Measurements from ENCODE around the gene FAM184B. TPM values are rescaled to one million over a fixed set of nuclear protein-coding genes. Genes with fewer than 3 reads are reported as not detected.

Gene FAM184B
- polyA plus RNA-seq, 4 donors, result 0.03 to 0.04 TPM; not detected in 2

GRCh38 chr4:17769406-17770174 is 11.8 kb downstream of the FAM184B start:
- FAIRE-seq, result no peak
- WGBS, 3 donors, result 52 to 74% (median 58%) methylated on average over 8 of the region's 8 CpGs

GRCh38 chr4:17766826-17767458 is 14.5 kb downstream of the FAM184B start:
- H3K36me3 ChIP-seq (ENCODE audit: control insufficient read depth in 3 of 3, insufficient read depth in 2 of 3, low read depth in 1 of 3, low read length in 3 of 3), result no peaks in the 10 kb centered on the region
- WGBS, 3 donors, result 90 to 95% (median 95%) methylated on average over 27 to 33 of the region's 33 CpGs
- no peak for FAIRE-seq

More at GRCh38 chr4:17769406-17770174, 11.8 kb downstream of the FAM184B start:
- Histone ChIP-seq H3K4me1 (ENCODE audit: control insufficient read depth in 3 of 3, insufficient read depth in 2 of 3, low read depth in 1 of 3, low read length in 2 of 3) (no peaks in the 10 kb centered on the region), H3K4me3 (ENCODE audit: low read depth in 1 of 3, low read length in 3 of 3) (no peak overlapping the region), H3K27ac (ENCODE audit: low read depth in 1 of 3, low read length in 2 of 3) (no peak overlapping the region), H3K36me3 (ENCODE audit: control insufficient read depth in 3 of 3, insufficient read depth in 2 of 3, low read depth in 1 of 3, low read length in 3 of 3) (no peaks in the 10 kb centered on the region), H3K9me3 (ENCODE audit: control insufficient read depth in 2 of 2, insufficient read depth in 1 of 2, low read depth in 1 of 2, low read length in 1 of 2) (peaks cover 0 to 9% of the 10 kb centered on the region in 2 donors), H3K27me3 (ENCODE audit: control insufficient read depth in 3 of 3, insufficient read depth in 3 of 3, low read length in 3 of 3) (peaks cover 0 to 2% (median 0%) of the 10 kb centered on the region in 3 donors)
- DNase-seq, result no peak

GRCh38 chr4:17765514-17766286 is 15.7 kb downstream of the FAM184B start:
- DNase-seq (no peak), FAIRE-seq (no peak)
- H3K27ac ChIP-seq (ENCODE audit: low read depth in 1 of 3, low read length in 2 of 3), result no peak overlapping the region
- H3K27me3 ChIP-seq (ENCODE audit: control insufficient read depth in 3 of 3, insufficient read depth in 3 of 3, low read length in 3 of 3), result no peaks in the 10 kb centered on the region
- no peak overlapping the region for H3K4me3 ChIP-seq (ENCODE audit: low read depth in 1 of 3, low read length in 3 of 3)
- H3K4me1 ChIP-seq (ENCODE audit: control insufficient read depth in 3 of 3, insufficient read depth in 2 of 3, low read depth in 1 of 3, low read length in 2 of 3), result no peaks in the 10 kb centered on the region
- peaks cover 0 to 9% of the 10 kb centered on the region in 2 donors for H3K9me3 ChIP-seq (ENCODE audit: control insufficient read depth in 2 of 2, insufficient read depth in 1 of 2, low read depth in 1 of 2, low read length in 1 of 2)
- 69 to 87% (median 74%) methylated on average over 11 of the region's 11 CpGs for whole genome bisulfite sequencing, 3 donors
- no peaks in the 10 kb centered on the region for H3K36me3 ChIP-seq (ENCODE audit: control insufficient read depth in 3 of 3, insufficient read depth in 2 of 3, low read depth in 1 of 3, low read length in 3 of 3)

More at GRCh38 chr4:17766826-17767458, 14.5 kb downstream of the FAM184B start:
- peaks cover 0 to 9% of the 10 kb centered on the region in 2 donors for H3K9me3 ChIP-seq (ENCODE audit: control insufficient read depth in 2 of 2, insufficient read depth in 1 of 2, low read depth in 1 of 2, low read length in 1 of 2)
- H3K4me3 ChIP-seq (ENCODE audit: low read depth in 1 of 3, low read length in 3 of 3), result no peak overlapping the region
- H3K27ac ChIP-seq (ENCODE audit: low read depth in 1 of 3, low read length in 2 of 3), result no peak overlapping the region
- no peak for DNase-seq
- no peaks in the 10 kb centered on the region for H3K4me1 ChIP-seq (ENCODE audit: control insufficient read depth in 3 of 3, insufficient read depth in 2 of 3, low read depth in 1 of 3, low read length in 2 of 3)
- H3K27me3 ChIP-seq (ENCODE audit: control insufficient read depth in 3 of 3, insufficient read depth in 3 of 3, low read length in 3 of 3), result no peaks in the 10 kb centered on the region

GRCh38 chr4:17763931-17764330 is 17.5 kb downstream of the FAM184B start:
- WGBS, 3 donors, result 34 to 54% (median 46%) methylated on average over 5 of the region's 5 CpGs
- H3K27ac ChIP-seq (ENCODE audit: low read depth in 1 of 3, low read length in 2 of 3), result no peak overlapping the region
- no peaks in the 10 kb centered on the region for H3K4me1 ChIP-seq (ENCODE audit: control insufficient read depth in 3 of 3, insufficient read depth in 2 of 3, low read depth in 1 of 3, low read length in 2 of 3)
- H3K27me3 ChIP-seq (ENCODE audit: control insufficient read depth in 3 of 3, insufficient read depth in 3 of 3, low read length in 3 of 3), result no peaks in the 10 kb centered on the region
- H3K9me3 ChIP-seq (ENCODE audit: control insufficient read depth in 2 of 2, insufficient read depth in 1 of 2, low read depth in 1 of 2, low read length in 1 of 2), result peaks cover 0 to 9% of the 10 kb centered on the region in 2 donors
- H3K36me3 ChIP-seq (ENCODE audit: control insufficient read depth in 3 of 3, insufficient read depth in 2 of 3, low read depth in 1 of 3, low read length in 3 of 3), result no peaks in the 10 kb centered on the region
- no peak overlapping the region for H3K4me3 ChIP-seq (ENCODE audit: low read depth in 1 of 3, low read length in 3 of 3)
- DNase-seq (no peak), FAIRE-seq (no peak)

GRCh38 chr4:17763416-17763815 is 18.0 kb downstream of the FAM184B start:
- 82 to 93% (median 92%) methylated on average over 3 of the region's 3 CpGs for WGBS, 3 donors
- FAIRE-seq (no peak), DNase-seq (no peak)
- Histone ChIP-seq H3K4me1 (ENCODE audit: control insufficient read depth in 3 of 3, insufficient read depth in 2 of 3, low read depth in 1 of 3, low read length in 2 of 3) (no peaks in the 10 kb centered on the region), H3K27ac (ENCODE audit: low read depth in 1 of 3, low read length in 2 of 3) (no peak overlapping the region), H3K9me3 (ENCODE audit: control insufficient read depth in 2 of 2, insufficient read depth in 1 of 2, low read depth in 1 of 2, low read length in 1 of 2) (peaks cover 0 to 9% of the 10 kb centered on the region in 2 donors), H3K4me3 (ENCODE audit: low read depth in 1 of 3, low read length in 3 of 3) (no peak overlapping the region), H3K36me3 (ENCODE audit: control insufficient read depth in 3 of 3, insufficient read depth in 2 of 3, low read depth in 1 of 3, low read length in 3 of 3) (no peaks in the 10 kb centered on the region), H3K27me3 (ENCODE audit: control insufficient read depth in 3 of 3, insufficient read depth in 3 of 3, low read length in 3 of 3) (no peaks in the 10 kb centered on the region)

- Histone ChIP-seq H3K4me3 (ENCODE audit: low read depth in 1 of 3, low read length in 3 of 3) (no peak overlapping the region), H3K9me3 (ENCODE audit: control insufficient read depth in 2 of 2, insufficient read depth in 1 of 2, low read depth in 1 of 2, low read length in 1 of 2) (peaks cover 0 to 9% of the 10 kb centered on the region in 2 donors), H3K4me1 (ENCODE audit: control insufficient read depth in 3 of 3, insufficient read depth in 2 of 3, low read depth in 1 of 3, low read length in 2 of 3) (no peaks in the 10 kb centered on the region), H3K27ac (ENCODE audit: low read depth in 1 of 3, low read length in 2 of 3) (no peak overlapping the region), H3K27me3 (ENCODE audit: control insufficient read depth in 3 of 3, insufficient read depth in 3 of 3, low read length in 3 of 3) (no peaks in the 10 kb centered on the region), H3K36me3 (ENCODE audit: control insufficient read depth in 3 of 3, insufficient read depth in 2 of 3, low read depth in 1 of 3, low read length in 3 of 3) (no peaks in the 10 kb centered on the region)
- 54 to 81% (median 78%) methylated on average over 1 of the region's 1 CpG for WGBS, 3 donors
- FAIRE-seq (no peak), DNase-seq (no peak)
These were observed 18.7 kb downstream of the FAM184B start for GRCh38 chr4:17762726-17763125.

GRCh38 chr4:17761062-17761461 is 20.4 kb downstream of the FAM184B start:
- Histone ChIP-seq H3K4me1 (ENCODE audit: control insufficient read depth in 3 of 3, insufficient read depth in 2 of 3, low read depth in 1 of 3, low read length in 2 of 3) (no peaks in the 10 kb centered on the region), H3K27ac (ENCODE audit: low read depth in 1 of 3, low read length in 2 of 3) (no peak overlapping the region), H3K4me3 (ENCODE audit: low read depth in 1 of 3, low read length in 3 of 3) (no peak overlapping the region), H3K36me3 (ENCODE audit: control insufficient read depth in 3 of 3, insufficient read depth in 2 of 3, low read depth in 1 of 3, low read length in 3 of 3) (no peaks in the 10 kb centered on the region), H3K27me3 (ENCODE audit: control insufficient read depth in 3 of 3, insufficient read depth in 3 of 3, low read length in 3 of 3) (no peaks in the 10 kb centered on the region), H3K9me3 (ENCODE audit: control insufficient read depth in 2 of 2, insufficient read depth in 1 of 2, low read depth in 1 of 2, low read length in 1 of 2) (peaks cover 0 to 5% of the 10 kb centered on the region in 2 donors)
- WGBS, 3 donors, result 20 to 53% (median 31%) methylated on average over 1 of the region's 1 CpG
- FAIRE-seq (no peak), DNase-seq (no peak)

GRCh38 chr4:17760626-17761025 is 20.8 kb downstream of the FAM184B start:
- 80 to 82% (median 80%) methylated on average over 6 of the region's 6 CpGs for WGBS, 3 donors
- no peaks in the 10 kb centered on the region for H3K4me1 ChIP-seq (ENCODE audit: control insufficient read depth in 3 of 3, insufficient read depth in 2 of 3, low read depth in 1 of 3, low read length in 2 of 3)
- FAIRE-seq (no peak), DNase-seq (no peak)
- H3K36me3 ChIP-seq (ENCODE audit: control insufficient read depth in 3 of 3, insufficient read depth in 2 of 3, low read depth in 1 of 3, low read length in 3 of 3), result no peaks in the 10 kb centered on the region
- no peak overlapping the region for H3K27ac ChIP-seq (ENCODE audit: low read depth in 1 of 3, low read length in 2 of 3)
- H3K27me3 ChIP-seq (ENCODE audit: control insufficient read depth in 3 of 3, insufficient read depth in 3 of 3, low read length in 3 of 3), result no peaks in the 10 kb centered on the region
- peaks cover 0 to under 1% of the 10 kb centered on the region in 2 donors for H3K9me3 ChIP-seq (ENCODE audit: control insufficient read depth in 2 of 2, insufficient read depth in 1 of 2, low read depth in 1 of 2, low read length in 1 of 2)
- H3K4me3 ChIP-seq (ENCODE audit: low read depth in 1 of 3, low read length in 3 of 3), result no peak overlapping the region

Data from small intestine (tissue), 7 donors.